ENCODE results near the gene ZNRF2. TPM values are rescaled to one million over a fixed set of nuclear protein-coding genes. Genes with fewer than 3 reads are reported as not detected.

ZNRF2 gene
- total RNA-seq, 4 donors from 2014 or later: 27.2 to 43.6 (median 36.5) TPM

- no peaks in the 10 kb centered on the region for H3K27me3 ChIP-seq
- H3K4me3 ChIP-seq: no peak overlapping the region
- no peaks in the 10 kb centered on the region for H3K4me1 ChIP-seq
- no peak overlapping the region for H3K27ac ChIP-seq
- no peak for DNase-seq
- no peaks in the 10 kb centered on the region for H3K9me3 ChIP-seq
- TF ChIP-seq, protein P1, sequence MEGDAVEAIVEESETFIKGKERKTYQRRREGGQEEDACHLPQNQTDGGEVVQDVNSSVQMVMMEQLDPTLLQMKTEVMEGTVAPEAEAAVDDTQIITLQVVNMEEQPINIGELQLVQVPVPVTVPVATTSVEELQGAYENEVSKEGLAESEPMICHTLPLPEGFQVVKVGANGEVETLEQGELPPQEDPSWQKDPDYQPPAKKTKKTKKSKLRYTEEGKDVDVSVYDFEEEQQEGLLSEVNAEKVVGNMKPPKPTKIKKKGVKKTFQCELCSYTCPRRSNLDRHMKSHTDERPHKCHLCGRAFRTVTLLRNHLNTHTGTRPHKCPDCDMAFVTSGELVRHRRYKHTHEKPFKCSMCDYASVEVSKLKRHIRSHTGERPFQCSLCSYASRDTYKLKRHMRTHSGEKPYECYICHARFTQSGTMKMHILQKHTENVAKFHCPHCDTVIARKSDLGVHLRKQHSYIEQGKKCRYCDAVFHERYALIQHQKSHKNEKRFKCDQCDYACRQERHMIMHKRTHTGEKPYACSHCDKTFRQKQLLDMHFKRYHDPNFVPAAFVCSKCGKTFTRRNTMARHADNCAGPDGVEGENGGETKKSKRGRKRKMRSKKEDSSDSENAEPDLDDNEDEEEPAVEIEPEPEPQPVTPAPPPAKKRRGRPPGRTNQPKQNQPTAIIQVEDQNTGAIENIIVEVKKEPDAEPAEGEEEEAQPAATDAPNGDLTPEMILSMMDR (IDR thresholded peaks at IDR 0.05): no peak
- no peak for TF ChIP-seq POLR2A (IDR thresholded peaks at IDR 0.05)
- peaks cover 0 to 10% (median 0%) of the 10 kb centered on the region in 3 donors for H3K36me3 ChIP-seq
These were observed 82.2 kb downstream of the ZNRF2 start for GRCh38 chr7:30366606-30367005.

DNA sequence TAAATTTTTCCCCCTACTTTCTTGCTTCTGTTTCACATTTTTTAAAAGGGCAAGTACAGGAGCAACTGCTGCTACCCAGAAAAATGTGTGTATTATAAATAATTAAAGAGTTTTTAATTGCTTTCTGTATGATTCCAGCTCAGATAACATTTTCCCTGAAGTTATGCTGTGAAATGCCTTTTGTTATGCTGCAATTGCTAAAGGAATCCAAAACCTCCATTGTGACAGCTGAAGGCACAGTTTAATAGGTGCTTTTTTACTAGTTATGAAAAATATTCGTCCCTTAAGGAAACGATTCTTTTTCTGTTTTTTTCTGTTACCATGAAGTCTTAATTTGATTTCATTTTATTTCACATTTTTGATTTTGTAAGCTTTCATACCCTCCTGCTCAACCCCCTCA, 83.2 kb downstream of the ZNRF2 start:
- H3K4me3 ChIP-seq: no peak overlapping the region
- TF ChIP-seq, protein P1 (IDR thresholded peaks at IDR 0.05): no peak
- TF ChIP-seq POLR2A (IDR thresholded peaks at IDR 0.05): no peak
- no peaks in the 10 kb centered on the region for H3K27me3 ChIP-seq
- DNase-seq: no peak
- H3K27ac ChIP-seq: no peak overlapping the region
- no peaks in the 10 kb centered on the region for H3K9me3 ChIP-seq
- peaks cover 0 to 15% (median 0%) of the 10 kb centered on the region in 3 donors for H3K36me3 ChIP-seq
- no peaks in the 10 kb centered on the region for H3K4me1 ChIP-seq

- H3K4me1 ChIP-seq: no peaks in the 10 kb centered on the region
- H3K27me3 ChIP-seq: no peaks in the 10 kb centered on the region
- TF ChIP-seq POLR2A (IDR thresholded peaks at IDR 0.05): no peak
- TF ChIP-seq, protein P1 (IDR thresholded peaks at IDR 0.05): no peak
- no peaks in the 10 kb centered on the region for H3K9me3 ChIP-seq
- peaks cover 0 to 12% (median 0%) of the 10 kb centered on the region in 3 donors for H3K36me3 ChIP-seq
- no peak overlapping the region for H3K27ac ChIP-seq
- DNase-seq: no peak
- H3K4me3 ChIP-seq: no peak overlapping the region
These were observed 85.5 kb downstream of the ZNRF2 start for GRCh38 chr7:30369879-30370278.

DNA sequence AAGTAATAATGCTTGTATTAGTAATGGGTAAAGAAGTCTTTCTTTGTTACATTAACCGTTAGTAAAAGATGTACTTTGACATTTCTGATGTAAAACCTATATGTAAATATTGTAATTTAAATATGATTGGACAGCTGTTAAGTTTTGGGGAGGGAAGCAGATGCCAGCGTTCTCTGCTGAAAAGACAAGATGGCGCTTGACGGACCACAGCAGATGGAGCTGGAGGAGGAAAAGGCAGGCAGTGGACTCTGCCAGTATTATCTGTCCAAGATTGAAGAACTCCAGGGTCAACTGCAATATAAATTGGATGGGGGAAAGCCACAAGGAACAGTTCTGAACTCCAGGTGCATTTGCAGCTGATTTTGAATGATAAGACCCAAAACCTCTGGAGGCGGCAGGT, 86.9 kb downstream of the ZNRF2 start:
- no peak overlapping the region for H3K27ac ChIP-seq
- no peaks in the 10 kb centered on the region for H3K27me3 ChIP-seq
- TF ChIP-seq, protein P1 (IDR thresholded peaks at IDR 0.05): no peak
- no peak for TF ChIP-seq POLR2A (IDR thresholded peaks at IDR 0.05)
- H3K4me1 ChIP-seq: no peaks in the 10 kb centered on the region
- DNase-seq: no peak
- H3K36me3 ChIP-seq: peaks cover 0 to 12% (median 0%) of the 10 kb centered on the region in 3 donors
- H3K4me3 ChIP-seq: no peak overlapping the region
- no peaks in the 10 kb centered on the region for H3K9me3 ChIP-seq

DNA sequence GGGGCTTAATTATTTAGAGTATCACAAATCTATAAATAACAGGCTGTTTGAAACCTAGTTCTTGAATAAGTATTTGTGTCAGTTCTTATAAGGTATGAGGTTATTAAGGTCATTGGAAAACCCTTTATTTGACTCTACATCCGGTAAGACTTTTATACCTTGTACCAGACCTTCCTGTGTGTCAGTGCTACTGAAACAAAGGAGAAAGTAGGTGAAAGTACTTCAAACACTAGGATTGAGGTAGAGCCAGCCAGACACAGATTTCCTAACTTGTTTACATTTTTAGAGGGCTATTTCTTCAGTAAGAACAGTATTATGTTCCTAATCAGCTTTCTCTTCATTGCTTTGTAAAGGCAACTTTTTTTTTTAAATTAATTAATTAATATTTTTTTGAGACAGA, 93.9 kb downstream of the ZNRF2 start:
- Histone ChIP-seq H3K27ac (no peak overlapping the region), H3K36me3 (no peaks in the 10 kb centered on the region), H3K27me3 (no peaks in the 10 kb centered on the region), H3K9me3 (peaks cover 0 to 3% (median 0%) of the 10 kb centered on the region in 4 donors), H3K4me1 (no peaks in the 10 kb centered on the region), H3K4me3 (no peak overlapping the region)
- no peak for DNase-seq
- no peak for TF ChIP-seq POLR2A (IDR thresholded peaks at IDR 0.05)
- TF ChIP-seq, protein P1 (IDR thresholded peaks at IDR 0.05): no peak

DNA sequence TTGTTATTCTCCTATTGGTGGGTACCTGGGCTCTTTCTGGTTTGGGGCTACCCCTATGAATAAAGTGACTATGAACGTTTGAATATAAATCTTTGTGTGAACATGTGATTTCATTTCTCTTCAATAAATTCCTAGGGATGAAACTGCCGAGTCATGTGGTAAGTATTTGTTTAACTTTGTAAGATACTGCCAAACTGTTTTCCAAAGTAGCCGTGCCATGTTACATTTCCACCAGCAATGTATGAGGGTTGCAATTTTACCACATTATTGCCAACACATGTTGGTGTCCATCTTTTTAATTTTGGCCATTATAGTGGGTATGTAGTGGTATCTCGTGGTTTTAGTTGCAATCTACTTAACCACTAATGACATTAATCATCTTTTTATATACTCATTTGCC, 94.7 kb downstream of the ZNRF2 start:
- H3K4me1 ChIP-seq: no peaks in the 10 kb centered on the region
- no peak overlapping the region for H3K27ac ChIP-seq
- no peak for TF ChIP-seq POLR2A (IDR thresholded peaks at IDR 0.05)
- TF ChIP-seq, protein P1 (IDR thresholded peaks at IDR 0.05): no peak
- peaks cover 0 to 3% (median 0%) of the 10 kb centered on the region in 4 donors for H3K9me3 ChIP-seq
- no peaks in the 10 kb centered on the region for H3K36me3 ChIP-seq
- no peak for DNase-seq
- H3K4me3 ChIP-seq: no peak overlapping the region
- H3K27me3 ChIP-seq: no peaks in the 10 kb centered on the region
